Measurements from ENCODE around the gene ODAD4.

ODAD4 gene

DNA sequence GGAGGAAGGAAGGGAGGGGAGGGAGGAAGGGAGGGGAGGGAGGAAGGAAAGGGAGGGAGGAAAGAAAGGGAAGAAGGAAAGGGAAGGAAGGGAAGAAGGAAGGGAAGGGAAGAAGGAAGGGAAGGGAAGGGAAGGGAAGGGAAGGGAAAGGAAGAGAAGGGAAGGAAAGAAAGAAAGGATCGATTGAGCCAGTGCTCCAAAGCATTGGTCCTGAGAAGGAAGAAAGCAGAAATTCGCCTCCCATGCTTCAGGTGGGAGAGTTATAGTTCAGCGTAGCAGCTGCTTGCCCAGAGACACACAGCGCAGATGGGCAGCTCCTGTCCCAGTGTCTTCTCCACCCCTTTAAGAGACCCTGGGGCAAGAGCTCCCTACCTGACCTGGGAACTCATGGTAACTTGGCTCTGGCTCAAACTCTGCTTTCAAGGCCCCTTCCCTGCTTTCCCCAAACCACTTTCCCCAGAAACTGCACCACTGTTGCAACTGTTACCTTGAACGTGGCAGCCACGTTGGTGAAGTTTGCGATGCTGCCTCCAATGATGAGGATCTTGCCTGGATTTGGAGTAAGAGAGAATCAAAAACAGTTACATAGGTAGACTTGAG lies 26.1 kb upstream of the ODAD4 start:
- POLR2A ChIA-PET = no interaction called here
- TF ChIP-seq, protein P1, sequence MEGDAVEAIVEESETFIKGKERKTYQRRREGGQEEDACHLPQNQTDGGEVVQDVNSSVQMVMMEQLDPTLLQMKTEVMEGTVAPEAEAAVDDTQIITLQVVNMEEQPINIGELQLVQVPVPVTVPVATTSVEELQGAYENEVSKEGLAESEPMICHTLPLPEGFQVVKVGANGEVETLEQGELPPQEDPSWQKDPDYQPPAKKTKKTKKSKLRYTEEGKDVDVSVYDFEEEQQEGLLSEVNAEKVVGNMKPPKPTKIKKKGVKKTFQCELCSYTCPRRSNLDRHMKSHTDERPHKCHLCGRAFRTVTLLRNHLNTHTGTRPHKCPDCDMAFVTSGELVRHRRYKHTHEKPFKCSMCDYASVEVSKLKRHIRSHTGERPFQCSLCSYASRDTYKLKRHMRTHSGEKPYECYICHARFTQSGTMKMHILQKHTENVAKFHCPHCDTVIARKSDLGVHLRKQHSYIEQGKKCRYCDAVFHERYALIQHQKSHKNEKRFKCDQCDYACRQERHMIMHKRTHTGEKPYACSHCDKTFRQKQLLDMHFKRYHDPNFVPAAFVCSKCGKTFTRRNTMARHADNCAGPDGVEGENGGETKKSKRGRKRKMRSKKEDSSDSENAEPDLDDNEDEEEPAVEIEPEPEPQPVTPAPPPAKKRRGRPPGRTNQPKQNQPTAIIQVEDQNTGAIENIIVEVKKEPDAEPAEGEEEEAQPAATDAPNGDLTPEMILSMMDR (IDR thresholded peaks at IDR 0.05; ENCODE audit: control extremely low read depth, extremely low read depth, low read depth, missing control alignments) = no peak
- DNase-seq (ENCODE audit: extremely low spot score) = no peak
- CTCF ChIA-PET = no interaction called here

DNA sequence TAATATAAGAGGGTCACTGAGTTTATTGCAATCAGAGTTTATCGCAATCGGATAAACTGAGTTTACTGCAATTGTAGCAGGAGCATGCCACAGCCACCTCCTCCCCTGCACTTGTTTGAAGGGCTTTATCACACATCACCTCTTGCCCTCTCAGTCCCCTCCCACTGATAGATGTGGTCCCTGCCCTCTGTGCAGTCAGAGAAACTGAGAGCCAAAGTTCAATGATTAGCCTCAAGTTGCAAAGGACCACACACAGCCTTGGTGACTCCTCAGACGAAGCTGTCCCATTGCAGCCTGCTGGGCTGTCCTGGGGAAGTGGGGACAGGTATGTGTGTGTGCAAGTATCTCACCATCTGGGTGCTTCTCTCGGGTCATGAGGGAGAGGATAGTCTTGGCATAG lies 25.2 kb upstream of the ODAD4 start:
- TF ChIP-seq, protein P1 (IDR thresholded peaks at IDR 0.05; ENCODE audit: control extremely low read depth, extremely low read depth, low read depth, missing control alignments) = no peak
- CTCF ChIA-PET = interaction anchor here (1.3 kb wide), 1 partner anchor 18 kb away, joined by 3 read pairs; no protein-coding TSS in a partner anchor
- POLR2A ChIA-PET = no interaction called here
- no peak for DNase-seq (ENCODE audit: extremely low spot score)

DNA sequence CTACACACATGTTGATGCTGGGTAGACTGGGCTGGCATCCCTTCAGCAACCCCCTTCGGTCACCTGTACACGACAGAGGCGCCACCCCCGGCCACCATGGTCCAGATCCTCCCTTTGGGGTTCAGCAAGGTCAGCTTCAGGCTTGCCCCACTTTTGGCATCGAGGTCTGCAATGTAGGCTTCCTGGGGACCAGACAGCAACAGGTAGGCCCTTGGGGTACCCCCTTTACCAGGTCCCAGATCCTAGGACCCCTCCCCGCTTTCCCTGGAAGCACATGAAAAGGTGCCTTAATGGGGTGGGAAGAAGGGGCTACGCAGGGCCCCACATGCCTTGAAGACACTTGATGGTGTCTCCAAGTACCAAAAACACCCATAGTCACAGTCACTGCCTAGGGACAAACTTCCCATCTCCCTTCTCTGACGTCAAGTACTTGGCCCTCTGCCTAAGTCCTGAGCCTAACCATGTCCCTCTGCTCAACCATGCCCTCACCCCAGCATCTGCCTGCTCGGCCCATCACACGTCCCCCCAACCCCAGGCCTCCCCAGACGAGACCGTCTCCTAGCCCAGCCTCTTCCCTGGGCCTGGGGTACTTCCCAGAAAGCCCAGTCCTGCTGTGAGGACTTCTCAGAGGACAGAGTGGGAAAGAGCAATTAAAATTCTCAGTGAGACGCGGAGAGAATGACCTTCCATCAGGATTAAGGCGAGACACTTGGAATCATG lies 23.8 kb upstream of the ODAD4 start:
- POLR2A ChIA-PET = no interaction called here
- DNase-seq (ENCODE audit: extremely low spot score) = no peak
- CTCF ChIA-PET = interaction anchor here (1.3 kb wide), 1 partner anchor 19 kb away, joined by 3 read pairs; no protein-coding TSS in a partner anchor
- TF ChIP-seq, protein P1 (IDR thresholded peaks at IDR 0.05; ENCODE audit: control extremely low read depth, extremely low read depth, low read depth, missing control alignments) = no peak

DNA sequence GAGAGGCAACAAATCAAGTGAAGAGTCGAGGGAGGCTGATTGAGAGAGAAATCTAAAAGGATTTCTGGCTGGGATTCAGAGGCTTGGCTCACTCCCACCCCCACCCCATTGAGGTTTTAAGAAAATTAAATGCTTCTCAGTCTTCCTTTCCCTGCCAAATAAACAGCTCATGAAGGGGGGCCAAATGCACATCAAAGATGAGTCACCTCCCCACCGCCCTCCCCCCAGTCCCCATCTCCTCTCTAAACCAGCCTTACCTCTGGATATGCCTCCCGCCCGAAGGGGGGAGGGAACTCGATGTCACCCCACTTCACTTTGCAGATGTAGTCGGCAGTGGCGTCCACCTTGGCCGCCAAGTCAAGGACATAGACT lies 23.2 kb upstream of the ODAD4 start:
- DNase-seq (ENCODE audit: extremely low spot score) = no peak
- POLR2A ChIA-PET = no interaction called here
- CTCF ChIA-PET = interaction anchor here (0.8 to 1.0 kb wide), 3 partner anchors 10 to 53 kb away, joined by 3 read pairs; no protein-coding TSS in a partner anchor
- TF ChIP-seq, protein P1 (IDR thresholded peaks at IDR 0.05; ENCODE audit: control extremely low read depth, extremely low read depth, low read depth, missing control alignments) = no peak

DNA sequence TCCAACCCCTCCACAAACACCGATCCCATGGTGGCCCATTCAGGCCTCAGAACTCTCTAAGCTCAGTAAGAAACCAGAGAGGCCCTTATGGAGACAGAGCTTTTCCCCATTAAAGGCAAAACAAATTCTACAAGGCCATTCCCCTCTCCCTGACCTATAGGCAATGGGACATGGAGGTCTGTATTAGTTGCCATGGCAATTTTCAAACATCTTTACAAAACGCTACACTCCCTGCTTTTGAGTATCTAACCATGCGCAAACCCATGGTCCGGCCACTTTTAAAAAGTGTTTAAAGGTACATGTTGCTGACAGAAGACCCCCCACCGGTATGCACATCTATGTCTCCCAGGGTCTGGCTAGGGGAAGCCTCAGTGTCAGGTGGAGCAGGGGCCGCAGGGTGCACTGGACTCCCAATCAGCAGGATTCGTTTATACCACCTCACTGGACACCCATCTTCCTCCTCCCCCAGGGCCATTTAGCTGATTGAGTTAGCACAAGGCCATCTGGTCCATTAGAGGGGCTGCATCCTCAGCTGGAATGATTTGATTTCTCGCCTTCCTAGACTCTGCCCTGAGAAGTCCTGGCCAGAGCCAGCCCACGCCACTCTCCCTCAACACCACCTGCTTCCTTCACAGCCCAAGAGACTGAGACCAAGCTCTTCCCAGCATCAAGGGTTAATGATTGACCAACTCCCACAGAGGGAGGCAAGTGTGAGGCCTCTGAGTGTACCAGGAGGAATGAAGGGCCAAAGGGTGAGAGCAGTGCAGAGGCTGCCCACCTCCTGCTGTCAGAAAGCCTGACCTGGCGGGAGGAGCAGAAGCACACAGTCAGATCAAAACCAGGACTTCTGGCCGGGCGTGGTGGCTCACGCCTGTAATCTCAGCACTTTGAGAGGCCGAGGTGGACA lies 22.5 kb upstream of the ODAD4 start:
- TF ChIP-seq, protein P1 (IDR thresholded peaks at IDR 0.05; ENCODE audit: control extremely low read depth, extremely low read depth, low read depth, missing control alignments) = no peak
- ChIA-PET POLR2A (no interaction called here), CTCF (interaction anchor here (0.8 to 1.9 kb wide), 4 partner anchors 9 to 53 kb away, joined by 3 to 5 read pairs (median 3); no protein-coding TSS in a partner anchor)
- DNase-seq (ENCODE audit: extremely low spot score) = no peak

DNA sequence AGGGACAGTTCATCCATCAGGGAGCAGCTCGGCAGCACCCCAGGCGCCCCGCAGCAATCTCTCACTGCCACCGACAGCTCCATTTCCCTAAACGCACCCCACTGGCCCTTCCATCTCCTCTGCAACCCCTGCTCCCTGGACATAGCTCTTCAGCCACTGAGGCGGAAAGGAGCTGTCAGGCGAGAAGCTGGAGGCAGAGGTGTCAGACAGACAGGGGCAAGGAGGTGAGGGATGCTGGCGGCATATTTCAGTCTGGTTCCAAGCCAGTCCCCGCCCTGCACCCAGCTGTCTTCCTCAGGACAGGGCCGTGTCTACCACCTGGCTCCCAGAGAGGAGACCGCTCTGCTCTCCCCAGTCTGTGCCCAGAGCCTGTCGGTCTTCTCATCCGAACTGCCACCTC lies 21.3 kb upstream of the ODAD4 start:
- no peak for DNase-seq (ENCODE audit: extremely low spot score)
- TF ChIP-seq, protein P1 (IDR thresholded peaks at IDR 0.05; ENCODE audit: control extremely low read depth, extremely low read depth, low read depth, missing control alignments) = no peak
- POLR2A ChIA-PET = no interaction called here
- CTCF ChIA-PET = interaction anchor here (1.2 to 1.9 kb wide), 2 partner anchors 9 kb away, joined by 4 to 5 read pairs; no protein-coding TSS in a partner anchor
